ENCODE data around the gene MEIKIN.
"Not testable (repeated sequence)": the region's sequence is repeated elsewhere in the genome, so short reads cannot be mapped to it uniquely, and the experiment has no call there.

MEIKIN gene

DNA sequence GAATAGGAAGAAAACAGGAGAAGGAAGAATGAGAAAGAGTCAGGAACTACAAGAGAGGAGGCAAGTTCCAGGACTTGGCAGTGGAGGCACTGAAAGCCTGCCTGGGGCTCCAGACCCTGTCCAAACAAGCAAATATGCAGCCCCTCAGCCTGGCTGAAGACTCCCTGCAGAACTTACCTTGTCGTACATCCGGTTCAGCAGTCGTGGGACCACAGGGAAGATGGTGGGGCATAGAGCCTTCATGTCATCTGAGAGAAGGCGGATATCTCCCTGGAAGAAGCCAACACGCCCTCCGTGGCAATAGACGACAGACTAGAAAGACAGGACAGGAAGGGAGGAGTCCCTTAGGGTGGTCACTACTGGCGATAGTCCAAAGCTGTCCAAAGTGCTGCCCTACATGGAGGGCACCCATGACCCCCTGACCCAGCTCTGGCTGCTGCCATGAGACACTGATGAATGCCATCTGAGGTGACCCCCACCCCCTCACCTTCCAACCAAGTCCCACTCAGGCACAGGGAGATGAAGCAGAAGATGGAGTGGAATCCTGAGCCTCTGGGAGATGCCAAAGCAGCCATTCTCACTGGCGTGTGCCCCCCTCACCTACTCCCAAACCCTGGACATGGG lies 27.7 kb upstream of the MEIKIN start:
- DNase-seq = no peak

DNA sequence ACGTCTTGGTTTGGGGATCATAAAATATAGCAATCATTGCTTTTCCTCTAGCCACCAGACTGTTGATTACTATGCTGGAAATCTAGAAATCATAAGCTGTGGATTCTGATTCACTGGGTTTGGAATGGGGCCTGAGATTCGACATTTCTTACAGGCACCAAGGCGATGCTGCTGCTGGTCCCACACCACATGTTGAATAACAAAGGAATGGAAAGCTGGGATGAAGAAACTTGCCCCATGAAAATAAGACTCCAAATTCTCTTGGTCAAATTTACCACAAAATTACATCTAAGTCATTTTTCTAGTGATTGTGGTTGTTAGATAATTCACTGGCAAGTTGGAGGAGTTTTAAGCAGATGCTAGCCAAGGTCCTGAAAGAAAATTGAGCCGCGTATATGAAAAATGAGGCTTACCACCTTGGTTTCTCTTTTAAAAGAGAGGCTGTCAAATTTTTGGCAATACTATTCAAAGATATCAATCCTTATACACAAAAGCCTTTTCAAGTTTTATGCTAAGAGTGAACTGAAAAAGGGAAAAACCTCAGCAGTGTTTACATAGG lies 23.0 kb upstream of the MEIKIN start:
- DNase-seq = no peak

DNA sequence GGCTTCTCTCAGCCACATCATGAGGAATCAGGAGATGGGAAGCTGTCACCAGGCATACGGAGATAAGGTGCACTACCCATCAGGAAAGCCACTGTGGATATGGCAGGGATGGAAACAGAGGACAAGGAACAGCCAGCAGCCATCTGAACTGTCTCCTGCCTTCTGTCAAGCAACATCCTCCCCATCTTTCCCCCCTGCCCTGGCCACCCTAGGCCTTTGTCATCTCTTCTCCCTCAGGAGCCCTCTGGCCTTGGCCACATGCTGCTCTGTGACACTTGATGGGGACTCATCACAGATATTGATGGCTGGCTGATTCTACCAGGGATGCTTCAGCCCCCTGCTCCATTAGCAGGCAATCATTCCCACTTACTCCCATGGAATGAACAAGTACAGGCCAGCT lies 21.1 kb upstream of the MEIKIN start:
- no peak for DNase-seq

DNA sequence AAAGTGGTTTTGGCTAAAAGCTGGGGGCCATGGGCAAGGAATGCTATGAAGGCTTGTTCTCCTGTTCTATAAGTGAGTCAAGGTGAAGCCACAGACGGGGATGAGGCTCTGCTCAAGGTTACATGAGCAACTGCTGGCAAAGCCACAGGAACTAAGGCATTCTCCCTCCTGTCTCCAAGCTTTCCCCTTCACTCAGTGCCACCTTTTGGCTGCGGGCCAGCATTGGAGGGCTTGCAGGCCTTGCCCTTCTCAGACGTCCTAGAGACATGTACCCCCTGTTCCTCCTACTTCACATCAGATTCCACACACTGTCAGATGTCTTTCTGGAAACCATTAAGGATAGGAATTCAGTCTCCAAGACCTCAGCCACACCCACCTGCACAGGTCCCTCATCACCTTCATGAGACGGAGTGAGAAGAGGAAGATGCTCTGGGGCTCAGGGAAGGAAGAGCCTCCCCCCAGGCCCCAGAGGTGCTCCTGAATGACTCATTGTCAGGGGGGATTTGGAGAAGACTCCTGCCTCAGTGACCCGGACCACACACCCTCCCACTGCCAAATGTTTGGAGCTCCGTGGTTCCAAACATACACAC lies 20.5 kb upstream of the MEIKIN start:
- DNase-seq = no peak

DNA sequence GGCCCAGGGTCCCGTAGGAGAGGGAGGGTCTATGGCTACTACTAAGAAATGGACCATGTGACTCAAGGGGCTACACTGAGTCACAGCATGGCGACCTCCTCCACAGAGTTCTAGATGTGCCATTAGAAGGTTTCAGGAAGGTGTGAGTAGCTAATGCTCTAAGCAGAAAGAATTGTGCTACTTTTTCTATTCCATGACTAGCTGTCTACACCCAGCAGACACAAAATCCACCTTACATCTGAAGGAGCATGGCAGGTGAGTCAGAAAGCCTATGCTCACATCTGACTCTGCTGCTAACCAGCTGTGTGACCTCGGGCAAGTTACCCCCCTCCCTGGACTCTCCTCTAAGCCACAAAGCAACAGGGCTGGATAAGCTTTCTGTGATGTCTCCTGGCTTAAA lies 14.4 kb upstream of the MEIKIN start:
- DNase-seq = no peak

DNA sequence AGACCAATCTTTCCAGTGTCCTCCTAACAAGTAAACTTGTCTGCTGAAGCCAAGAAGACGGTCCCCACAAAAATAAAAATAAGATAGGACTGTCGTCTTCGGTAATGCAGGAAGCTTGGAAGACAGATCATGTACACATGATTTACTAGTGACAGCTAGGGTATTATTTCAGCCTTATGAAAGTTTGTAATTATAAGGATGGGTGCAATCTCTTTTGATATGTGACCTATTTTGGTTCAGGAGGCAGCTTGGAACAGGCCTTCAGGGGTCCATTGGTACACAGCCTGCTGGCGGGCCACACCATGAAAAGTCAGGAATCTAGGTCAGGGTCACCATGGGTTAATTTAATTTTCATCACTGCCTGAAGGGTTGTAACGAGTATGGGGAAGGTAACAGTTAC lies 13.7 kb upstream of the MEIKIN start:
- DNase-seq = no peak

DNA sequence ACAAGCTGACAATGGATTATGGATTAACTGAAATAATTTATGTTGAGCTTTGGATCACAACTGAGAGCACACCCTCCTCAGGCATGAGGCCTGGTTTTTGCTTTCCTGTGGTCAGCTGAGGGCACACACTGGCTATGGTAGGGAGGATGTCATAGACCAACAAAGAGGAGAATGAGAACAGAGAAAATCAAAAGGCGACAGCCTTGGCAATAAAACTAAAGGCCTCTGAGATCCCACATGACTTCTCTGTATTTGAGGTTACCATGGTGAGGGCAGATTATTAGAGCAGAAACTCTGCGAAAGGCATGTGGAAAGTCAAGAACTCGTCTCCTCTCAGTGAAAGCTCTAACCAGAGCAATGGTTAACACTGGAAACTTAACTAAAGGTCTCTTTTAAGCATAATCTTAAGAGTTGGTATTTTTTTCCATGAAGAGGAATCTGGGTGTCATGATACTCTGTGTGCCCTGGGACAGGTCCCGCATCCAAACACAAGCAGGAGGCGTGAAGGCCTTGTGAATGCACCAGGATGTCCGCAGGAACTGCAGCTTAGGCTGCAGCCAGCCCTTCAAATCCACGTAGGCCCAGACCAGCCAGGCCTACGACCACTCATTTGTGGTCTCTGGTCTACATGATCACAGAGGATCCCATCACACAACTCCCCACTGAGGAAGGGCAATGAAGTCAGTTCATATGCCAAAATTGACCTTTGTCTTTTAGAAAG lies 12.4 kb upstream of the MEIKIN start:
- DNase-seq = no peak

DNA sequence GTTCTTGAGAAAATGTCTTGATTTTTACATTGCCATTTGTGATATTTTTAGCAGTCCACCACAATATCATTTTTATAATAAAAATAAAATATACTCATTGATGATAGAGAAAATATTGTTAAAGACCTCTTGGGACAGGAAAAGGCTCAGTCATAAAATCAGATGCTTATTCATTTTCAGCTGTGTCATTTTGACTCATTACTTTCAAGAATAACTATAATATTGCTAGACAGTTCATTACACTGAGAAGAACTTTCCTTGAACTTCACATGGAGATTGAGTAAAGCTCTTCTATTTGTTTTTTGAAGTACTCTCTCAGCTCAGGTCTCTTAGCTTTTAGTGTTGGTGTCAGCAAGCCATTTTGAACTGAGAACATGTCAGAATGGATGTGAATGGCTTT lies 8.5 kb upstream of the MEIKIN start:
- DNase-seq = no peak

DNA sequence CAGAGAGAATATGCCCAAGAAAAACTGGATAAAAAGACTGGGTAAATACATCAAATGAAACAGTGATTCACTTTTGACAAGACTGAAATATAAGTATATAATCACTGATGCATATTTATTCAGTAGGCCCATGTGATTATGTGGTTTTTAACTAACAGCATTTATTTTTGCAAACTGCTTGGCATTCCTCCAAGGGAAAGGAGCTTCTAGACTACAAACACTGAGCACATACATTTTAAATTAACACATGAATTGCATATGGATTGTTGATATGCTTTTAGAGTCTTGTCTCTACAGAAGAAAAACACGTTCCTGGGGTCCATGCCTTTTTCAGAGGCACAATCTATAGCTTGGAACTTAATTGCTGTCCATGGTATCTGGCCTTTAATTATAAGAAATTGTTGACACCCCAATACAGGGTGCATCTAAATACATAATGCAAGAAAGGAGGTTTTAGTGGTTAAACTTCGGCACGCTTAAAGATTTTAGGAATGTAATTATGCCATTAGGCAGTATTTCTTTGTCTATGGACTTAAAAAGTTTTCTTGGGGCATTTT lies 6.9 kb upstream of the MEIKIN start:
- no peak for DNase-seq

DNA sequence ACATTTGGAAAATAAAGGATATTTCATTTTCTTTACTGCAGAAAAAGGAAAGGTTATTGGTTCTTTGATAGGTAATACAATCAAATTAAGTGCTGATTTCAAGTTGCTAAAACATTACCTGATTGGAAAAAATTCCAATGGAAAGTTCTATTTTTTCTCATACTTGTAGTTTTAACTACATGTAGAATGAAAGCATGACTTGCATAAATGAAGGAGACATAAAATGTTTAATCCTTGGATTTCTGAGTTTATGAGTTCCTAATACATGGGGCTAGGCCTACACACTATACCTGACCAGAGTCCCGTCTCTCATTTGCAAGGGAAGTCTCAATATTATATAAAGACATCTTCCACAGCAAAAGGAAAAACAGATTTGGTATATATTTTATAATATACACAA lies 5.2 kb upstream of the MEIKIN start:
- no peak for DNase-seq

DNA sequence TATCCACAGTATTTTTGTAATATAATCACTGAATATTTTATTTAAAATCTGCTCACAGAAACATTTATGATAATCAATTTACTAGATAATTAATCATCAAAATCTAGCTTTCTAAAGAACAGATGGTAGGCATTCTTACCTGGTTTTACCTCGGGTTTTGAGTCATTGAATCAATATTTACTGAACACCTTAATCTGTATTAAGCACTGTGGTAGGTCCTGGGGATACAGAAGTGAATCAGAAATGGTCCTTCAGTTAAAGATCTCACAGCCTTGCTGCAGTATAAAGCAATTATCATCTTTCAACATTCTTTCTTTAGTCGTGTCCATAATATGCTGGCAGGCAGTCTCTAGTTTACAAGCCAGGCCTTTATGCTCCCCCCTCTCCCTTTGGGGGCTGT lies 2.0 kb upstream of the MEIKIN start:
- no peak for DNase-seq

DNA sequence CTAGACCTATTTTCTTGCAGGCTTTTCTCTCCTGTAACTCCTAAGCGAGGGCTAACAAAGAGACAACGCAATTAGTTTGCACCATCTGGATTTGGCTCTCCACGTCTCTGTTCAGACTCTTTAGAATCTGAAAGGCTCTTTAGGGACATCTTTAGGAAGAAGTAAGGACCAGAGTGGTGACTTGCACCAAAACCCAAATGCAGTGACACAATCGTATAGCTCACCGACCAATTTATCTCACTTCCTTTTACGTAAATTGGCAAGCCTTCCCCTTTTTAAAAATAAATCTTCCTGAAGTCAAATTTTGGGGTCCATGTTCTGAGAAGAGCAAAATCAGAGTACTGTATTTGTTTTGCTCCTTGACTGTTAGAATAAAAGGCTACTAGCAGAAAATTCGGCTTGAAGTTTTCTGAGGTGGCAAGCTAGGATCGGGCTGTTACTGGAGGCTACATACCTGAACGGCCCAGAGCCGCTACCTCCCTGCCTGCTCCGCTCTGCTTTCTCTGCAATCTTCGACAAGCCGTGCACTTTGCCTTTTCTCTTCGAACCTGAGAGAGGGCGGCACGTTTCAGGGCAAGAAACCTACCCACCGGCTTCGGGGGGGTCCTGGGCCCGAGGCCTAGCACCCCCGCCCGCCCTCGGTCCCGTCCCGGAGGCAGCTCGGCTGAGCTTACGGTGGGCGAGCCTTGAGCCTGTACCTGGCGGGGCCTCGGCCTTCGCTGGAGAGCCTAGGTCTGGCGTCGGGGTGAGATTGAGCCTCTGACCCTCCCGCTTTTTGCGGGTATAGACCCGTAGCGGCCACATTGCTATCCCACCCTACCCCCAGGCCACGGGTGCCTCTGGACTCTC lies 537 bp downstream of the MEIKIN start:
- DNase-seq = no peak

DNA sequence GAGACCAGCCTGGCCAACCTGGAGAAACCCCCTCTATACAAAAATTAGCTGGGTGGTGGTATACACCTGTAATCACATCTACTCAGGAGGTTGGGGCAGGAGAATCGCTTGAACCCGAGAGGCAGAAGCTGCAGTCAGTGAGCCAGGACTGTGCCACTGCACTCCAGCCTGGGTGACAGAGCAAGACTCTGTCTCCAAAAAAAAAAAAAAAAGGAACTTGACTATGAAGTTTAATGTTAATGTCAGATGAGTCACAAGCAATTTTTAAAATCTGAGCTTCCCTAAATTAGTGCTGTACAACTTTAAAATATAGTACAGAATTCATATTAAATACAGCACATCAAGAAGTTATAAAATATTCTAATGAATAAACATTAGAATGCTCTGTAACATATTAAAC lies 1.5 kb downstream of the MEIKIN start:
- DNase-seq = no peak

DNA sequence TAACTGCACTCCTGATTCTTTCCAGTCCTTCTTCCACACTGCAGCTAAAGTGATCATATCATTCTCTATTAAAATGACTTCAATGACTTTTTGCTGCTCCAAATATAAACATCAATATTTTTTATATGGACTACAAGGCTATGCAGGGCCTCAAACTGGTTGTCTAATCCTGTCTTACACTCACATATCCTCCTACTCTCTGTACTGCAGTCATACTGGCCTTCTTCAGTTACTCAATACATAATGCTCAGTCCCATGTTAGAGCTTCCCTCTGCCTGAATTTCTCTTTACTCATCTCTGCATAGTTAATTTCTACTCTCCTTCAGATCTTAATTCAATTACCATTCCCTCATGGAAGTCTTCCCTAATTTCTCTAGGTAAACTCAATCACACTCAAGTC lies 3.4 kb downstream of the MEIKIN start:
- DNase-seq = no peak

DNA sequence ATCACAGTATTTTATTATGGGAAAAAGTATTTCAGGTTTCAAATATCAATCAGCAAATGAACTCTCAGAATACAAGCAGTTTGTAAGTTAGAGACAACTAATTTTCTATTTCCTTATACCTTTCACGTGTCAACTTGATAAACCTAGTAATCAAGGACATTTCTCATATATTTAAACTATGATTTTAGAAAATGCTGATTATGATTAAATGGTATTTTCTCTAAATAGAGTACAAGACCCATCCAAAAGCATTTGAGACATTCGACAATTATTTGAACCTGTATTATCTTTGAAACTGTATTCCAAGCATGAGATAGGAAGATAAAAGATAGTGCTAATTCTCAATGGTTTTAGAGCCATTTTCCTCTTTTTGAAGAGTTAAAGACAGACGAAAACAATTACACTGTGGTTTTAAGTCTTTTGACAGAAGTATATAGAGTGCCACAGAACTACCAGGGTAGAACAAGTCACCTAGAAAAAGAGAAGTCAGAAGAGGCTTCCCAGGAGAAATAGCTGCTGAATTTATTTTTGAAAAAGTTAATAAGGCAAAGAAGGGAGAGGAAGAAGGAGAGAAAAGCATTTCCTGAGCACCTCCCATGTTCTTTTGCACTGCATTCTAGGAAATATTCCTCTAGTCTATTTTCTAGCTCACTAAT lies 5.6 kb downstream of the MEIKIN start:
- no peak for DNase-seq

DNA sequence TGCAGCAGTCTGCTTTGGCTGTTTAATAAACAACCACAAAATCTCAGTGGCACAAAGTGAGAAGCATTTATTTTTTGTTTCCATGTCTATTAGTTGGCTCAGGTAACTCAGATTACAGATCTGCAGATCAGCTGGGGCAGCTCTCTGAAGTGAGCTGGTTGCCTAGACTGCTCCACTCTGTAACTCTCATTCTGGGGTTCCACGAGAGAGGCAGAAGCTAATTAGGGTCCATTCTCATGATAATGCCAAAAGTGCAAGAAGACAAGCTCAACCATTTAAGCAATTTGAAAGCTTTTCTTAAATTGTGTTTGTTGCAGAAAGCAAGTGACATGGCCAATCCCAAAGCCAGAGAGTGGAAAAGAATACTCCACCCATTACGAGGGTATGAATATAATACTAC lies 13.2 kb downstream of the MEIKIN start:
- no peak for DNase-seq

DNA sequence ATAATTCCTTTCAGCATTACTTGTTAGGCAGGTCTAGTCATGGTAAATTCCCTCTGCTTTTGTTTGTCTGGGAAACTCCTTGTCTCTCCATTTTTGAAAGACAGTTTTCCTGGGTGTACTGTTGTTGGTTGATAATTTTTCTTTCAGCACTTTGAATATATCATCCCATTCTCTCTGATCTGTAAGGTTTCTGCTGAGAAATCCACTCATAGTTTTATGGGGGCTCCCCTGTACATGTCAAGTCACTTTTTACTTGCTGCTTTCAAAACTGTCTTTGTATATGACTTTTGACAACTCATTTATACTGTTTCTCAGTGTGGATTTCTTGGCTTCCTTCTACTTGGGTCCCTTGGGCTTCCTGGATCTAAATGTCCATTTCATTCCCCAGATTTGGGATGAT lies 16.5 kb downstream of the MEIKIN start:
- no peak for DNase-seq

DNA sequence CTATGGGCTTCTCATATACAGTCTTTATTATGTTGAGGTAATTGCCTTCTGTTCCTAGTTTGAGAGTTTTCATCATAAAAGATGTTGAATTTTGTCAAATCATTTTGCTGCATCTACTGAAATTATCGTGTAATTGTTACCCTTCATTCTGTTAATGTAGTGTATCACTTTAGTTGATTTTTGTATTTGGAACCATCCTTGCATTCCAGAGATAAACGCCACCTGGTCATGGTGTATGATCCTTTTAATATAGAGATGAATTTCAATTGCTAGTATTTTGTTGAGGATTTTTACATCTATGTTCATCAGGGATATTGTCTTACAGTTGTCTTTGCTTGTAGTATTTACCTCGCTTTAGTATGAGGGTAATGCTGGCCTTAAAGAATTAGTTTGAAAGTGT lies 19.3 kb downstream of the MEIKIN start:
- DNase-seq = no peak

DNA sequence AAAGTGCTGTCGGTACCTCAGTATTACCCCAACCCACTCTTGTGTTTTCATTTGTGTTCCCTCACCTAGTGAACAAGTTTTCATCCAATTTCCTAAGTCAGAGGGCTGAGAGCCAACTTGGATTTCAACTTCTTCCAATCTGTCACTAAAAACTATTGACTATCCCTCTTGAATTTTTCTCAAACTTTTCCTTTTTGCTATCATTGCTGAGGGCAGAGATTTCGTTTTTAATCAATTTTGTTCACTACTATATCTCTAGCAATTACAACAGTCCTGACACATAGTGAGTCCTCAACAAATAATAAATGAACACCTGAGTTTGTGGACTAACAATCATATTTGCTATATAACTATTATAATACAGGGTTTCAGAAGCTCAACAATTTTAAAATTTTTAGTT lies 29.0 kb downstream of the MEIKIN start:
- DNase-seq = no peak

DNA sequence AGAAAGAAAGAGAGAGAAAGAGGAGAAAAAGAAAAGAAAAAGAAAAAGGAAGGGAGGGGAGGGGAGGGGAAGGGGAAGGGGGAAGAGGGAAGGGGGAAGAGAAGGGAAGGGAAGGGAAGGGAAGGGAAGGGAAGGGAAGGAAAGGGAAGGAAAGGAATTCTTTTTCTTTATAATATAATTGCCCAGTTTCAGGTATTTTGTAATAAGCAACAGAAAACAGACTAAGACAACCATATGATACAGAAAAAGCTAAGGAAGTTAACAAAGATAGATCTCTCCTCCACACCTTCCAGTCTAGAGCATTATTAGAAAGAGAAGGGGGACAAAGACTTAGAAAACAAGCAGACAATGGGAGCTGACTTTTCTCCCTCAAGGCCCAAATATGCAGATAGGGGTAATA lies 31.0 kb downstream of the MEIKIN start:
- no peak for DNase-seq

DNA sequence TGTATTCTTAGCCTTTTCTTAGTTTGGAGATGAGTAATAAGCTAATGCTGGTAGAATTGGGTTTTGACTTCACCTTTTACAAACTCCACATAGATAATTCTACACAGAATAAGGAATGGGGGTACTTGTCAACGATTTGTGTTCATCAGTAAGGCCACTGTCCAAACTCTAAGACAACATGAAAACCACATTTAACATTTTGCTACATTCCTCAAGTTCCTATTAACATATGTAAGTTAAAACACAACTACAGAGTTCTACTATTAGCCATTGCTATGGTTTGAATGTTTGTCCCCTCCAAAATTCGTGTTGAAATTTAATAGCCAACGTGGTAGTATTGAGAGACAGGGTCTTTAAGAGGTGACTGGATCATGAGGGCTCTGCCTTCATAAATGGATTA lies 31.9 kb downstream of the MEIKIN start:
- DNase-seq = no peak

DNA sequence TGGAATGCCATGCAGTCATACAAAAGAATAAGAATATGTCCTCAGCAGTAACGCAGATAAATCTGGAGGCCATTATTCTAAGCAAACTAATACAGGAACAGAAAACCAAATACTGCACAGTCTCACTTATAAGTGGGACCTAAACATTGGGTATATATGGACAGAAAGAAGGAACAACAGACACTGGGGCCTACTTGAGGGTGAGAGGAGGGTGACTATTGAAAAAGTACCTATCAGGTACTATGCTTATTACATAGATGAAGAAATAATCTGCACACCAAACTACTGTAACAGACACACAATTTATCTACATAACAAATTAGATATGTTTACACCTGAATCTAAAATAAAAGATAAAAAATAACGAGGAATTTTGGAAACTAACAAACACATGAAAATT lies 38.8 kb downstream of the MEIKIN start:
- no peak for DNase-seq

DNA sequence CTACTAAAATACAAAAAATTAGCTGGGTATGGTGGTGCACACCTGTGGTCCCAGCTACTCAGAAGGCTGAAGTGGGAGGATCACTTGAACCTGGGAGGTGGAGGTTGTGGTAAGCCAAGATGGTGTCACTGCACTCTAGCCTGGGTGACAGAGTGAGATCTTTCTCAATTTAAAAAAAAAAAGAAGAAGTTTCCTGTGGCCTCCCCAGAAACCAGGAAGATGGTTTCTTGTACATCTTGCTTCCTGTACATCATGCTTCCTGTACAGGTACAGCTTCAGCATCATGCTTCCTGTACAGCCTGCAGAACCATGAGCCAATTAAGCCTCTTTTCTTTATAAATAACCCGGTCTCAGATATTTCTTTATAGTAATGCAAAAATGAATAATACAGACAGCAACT lies 43.2 kb downstream of the MEIKIN start:
- DNase-seq = not testable (repeated sequence)

Measured in activated CD4-positive, alpha-beta T cell treated with anti-CD3 and anti-CD28 coated beads for 1 hour (primary cell).